PC-3 (cell line): Measurements from ENCODE around the gene PPP3R1.

Source experiments
- EZH2 ChIP-seq: fragments of 300-600 bp; sonication (generic); IDR thresholded peaks from one replicate; pipeline ENCODE4 v1.6.1; 2017; ENCODE audit warnings: antibody characterized with exemption, mild to moderate bottlenecking, low read length; ENCODE audit not compliant: unreplicated experiment
- EZH2phosphoT487 ChIP-seq: fragments of 300-600 bp; sonication (generic); IDR thresholded peaks from 2 replicates; pipeline ENCODE4 v1.6.1; 2018; ENCODE audit warnings: mild to moderate bottlenecking, antibody characterized with exemption, low read length, borderline replicate concordance
- TF ChIP-seq, protein P1 (sequence below): fragments of 300-600 bp; sonication (generic); conservative IDR thresholded peaks from 2 replicates; pipeline ENCODE4 v1.5.1; 2017; ENCODE audit warnings: antibody characterized with exemption, low read depth, mild to moderate bottlenecking, low read length

DNA sequence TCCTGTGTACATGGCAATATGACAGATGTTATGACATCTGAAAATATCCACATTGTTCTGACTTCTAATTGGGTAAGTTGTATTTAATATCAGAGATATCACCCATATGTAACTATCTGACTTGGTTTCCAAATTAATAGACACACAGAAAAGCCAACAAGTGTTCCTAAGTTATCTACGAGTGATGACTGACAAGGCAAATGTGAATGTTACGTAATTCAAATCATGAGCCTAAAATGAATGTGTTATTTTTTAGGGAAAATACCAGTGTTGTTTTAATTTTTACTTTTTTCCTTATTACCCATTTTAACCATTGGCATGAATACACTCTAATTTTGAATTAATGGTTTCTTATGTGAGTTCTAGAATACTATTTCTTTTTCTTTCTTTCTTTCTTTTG, 110.5 kb downstream of the PPP3R1 start:
- TF ChIP-seq, protein P1, sequence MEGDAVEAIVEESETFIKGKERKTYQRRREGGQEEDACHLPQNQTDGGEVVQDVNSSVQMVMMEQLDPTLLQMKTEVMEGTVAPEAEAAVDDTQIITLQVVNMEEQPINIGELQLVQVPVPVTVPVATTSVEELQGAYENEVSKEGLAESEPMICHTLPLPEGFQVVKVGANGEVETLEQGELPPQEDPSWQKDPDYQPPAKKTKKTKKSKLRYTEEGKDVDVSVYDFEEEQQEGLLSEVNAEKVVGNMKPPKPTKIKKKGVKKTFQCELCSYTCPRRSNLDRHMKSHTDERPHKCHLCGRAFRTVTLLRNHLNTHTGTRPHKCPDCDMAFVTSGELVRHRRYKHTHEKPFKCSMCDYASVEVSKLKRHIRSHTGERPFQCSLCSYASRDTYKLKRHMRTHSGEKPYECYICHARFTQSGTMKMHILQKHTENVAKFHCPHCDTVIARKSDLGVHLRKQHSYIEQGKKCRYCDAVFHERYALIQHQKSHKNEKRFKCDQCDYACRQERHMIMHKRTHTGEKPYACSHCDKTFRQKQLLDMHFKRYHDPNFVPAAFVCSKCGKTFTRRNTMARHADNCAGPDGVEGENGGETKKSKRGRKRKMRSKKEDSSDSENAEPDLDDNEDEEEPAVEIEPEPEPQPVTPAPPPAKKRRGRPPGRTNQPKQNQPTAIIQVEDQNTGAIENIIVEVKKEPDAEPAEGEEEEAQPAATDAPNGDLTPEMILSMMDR = no peak
- TF ChIP-seq EZH2 (no peak), EZH2phosphoT487 (no peak)
